Spleen (tissue), 11 donors: ENCODE measurements around the gene WDR17. TPM values are rescaled to one million over a fixed set of nuclear protein-coding genes. Genes with fewer than 3 reads are reported as not detected.
A peak's percentile ranks its signal among the peaks of the same experiment; 100 is the strongest.

Source experiments
- DNase-seq: peaks from one replicate; pipeline ENCODE4 v3.0.0-alpha.2; 2020
- H3K27ac ChIP-seq, 8 donors: fragments of 200-600 bp; sonication (generic) in 7 of 8; 1 replicate in 4 of 8; 2 replicates in 4 of 8; pipeline versions ENCODE4 v1.5.0 to v1.8.0; 2016 to 2021; ENCODE audit warnings: inconsistent platforms in 4 of 8, mild to moderate bottlenecking in 4 of 8, moderate library complexity in 1 of 8
- H3K27me3 ChIP-seq, 7 donors: fragments of 200-600 bp; sonication (generic) in 6 of 7; replicated peaks in 1 of 7; 1 replicate in 4 of 7; 2 replicates in 3 of 7; pipeline versions ENCODE4 v1.5.0 to v1.8.0; 2016 to 2021; ENCODE audit warnings: inconsistent platforms in 3 of 7, mild to moderate bottlenecking in 1 of 7
- H3K36me3 ChIP-seq, 6 donors: fragments of 200-600 bp; sonication (generic) in 5 of 6; 1 replicate in 4 of 6; 2 replicates in 2 of 6; pipeline versions ENCODE4 v1.5.0 to v1.8.0; 2016 to 2021; ENCODE audit warnings: inconsistent platforms in 2 of 6
- H3K4me1 ChIP-seq, 6 donors: fragments of 200-600 bp; sonication (generic) in 5 of 6; 1 replicate in 3 of 6; 2 replicates in 3 of 6; pipeline versions ENCODE4 v1.5.0 to v1.8.0; 2016 to 2021; ENCODE audit warnings: inconsistent platforms in 3 of 6
- H3K4me3 ChIP-seq, 8 donors: fragments of 200-600 bp; sonication (generic) in 7 of 8; 1 replicate in 4 of 8; 2 replicates in 4 of 8; pipeline versions ENCODE4 v1.5.0 to v1.8.0; 2016 to 2021; ENCODE audit warnings: inconsistent platforms in 4 of 8, mild to moderate bottlenecking in 4 of 8, moderate library complexity in 2 of 8
- H3K9me3 ChIP-seq, 8 donors: fragments of 200-600 bp; sonication (generic) in 7 of 8; 1 replicate in 4 of 8; 2 replicates in 4 of 8; pipeline versions ENCODE4 v1.5.0 to v1.8.0; 2016 to 2021; ENCODE audit warnings: inconsistent platforms in 4 of 8
- POLR2A ChIP-seq, 3 donors: fragments of 450-650 bp; IDR thresholded peaks; one replicate each; pipeline ENCODE4 v1.5.1; 2017; ENCODE audit warnings: antibody characterized with exemption in 3 of 3, mild to moderate bottlenecking in 1 of 3
- POLR2AphosphoS5 ChIP-seq, 3 donors: sonication (generic); formaldehyde crosslinking; IDR thresholded peaks; one replicate each; pipeline ENCODE4 v1.5.1; 2017; ENCODE audit warnings: antibody characterized with exemption in 3 of 3
- WGBS, 5 donors: extraction: QIAGEN DNeasy Blood & Tissue Kit in 3 of 5; methylation state at CpG; one replicate each; pipeline versions ENCODE4 v1.1.5 to v1.1.7; 2013 to 2018; 5-methylcytosine and 5-hydroxymethylcytosine counted together
- intact Hi-C: fragments of 100-400 bp; cut with DNase I; formaldehyde crosslinking; loops from one replicate; pipeline ENCODE4 v1.15.0; 2023; ENCODE audit warnings: low total_unique reads
- polyA plus RNA-seq, 3 donors: library from polyadenylated mRNA; stranded (reverse); fragments of 200-250 nt; gene quantifications; one replicate each; pipeline ENCODE4 v1.2.1, GENCODE V29; 2013
- total RNA-seq, 7 donors: library from RNA; depleted of rRNA in 3 of 7; stranded (reverse); fragments of >200 nt in 3 of 7; fragmentation: NEBNext Ultra II Directional in 4 of 7; extraction: Animal tissue kit (Norgen Biotek cat#: 25700) in 4 of 7; gene quantifications; one replicate each; pipeline versions ENCODE4 v1.1.0 to v1.2.1, GENCODE V29; 2016 to 2021
- TF ChIP-seq, protein P1 (sequence below), 11 experiments: fragments of 200-600 bp in 7 of 11; fragments of 450-650 bp in 4 of 11; sonication (generic) in 4 of 11; IDR thresholded peaks in 8 of 11; conservative IDR thresholded peaks in 3 of 11; 1 replicate in 7 of 11; 2 replicates in 4 of 11; pipeline versions ENCODE4 v1.4.0 to v1.8.0; 2016 to 2021; ENCODE audit warnings: antibody characterized with exemption in 11 of 11, inconsistent platforms in 4 of 11, mild to moderate bottlenecking in 1 of 11
- donor health status: healthy with polysubstance abuse.
- donor health status: DM: no; HTN: no; CAD: no; lungs with moderate emphysema.
- donor health status: DM: no; HTN: no; CAD: no.
- donor health status: Bipolar disorder and iron deficiency.
- donor health status: healthy.
- donor health status: DM: no; HTN: no; CAD: no.
- donor health status: DM: yes; HTN: yes; CAD: no.

WDR17 gene
- total and polyA plus RNA-seq, 10 donors: 0.55 to 4.7 (median 2.2) TPM

DNA sequence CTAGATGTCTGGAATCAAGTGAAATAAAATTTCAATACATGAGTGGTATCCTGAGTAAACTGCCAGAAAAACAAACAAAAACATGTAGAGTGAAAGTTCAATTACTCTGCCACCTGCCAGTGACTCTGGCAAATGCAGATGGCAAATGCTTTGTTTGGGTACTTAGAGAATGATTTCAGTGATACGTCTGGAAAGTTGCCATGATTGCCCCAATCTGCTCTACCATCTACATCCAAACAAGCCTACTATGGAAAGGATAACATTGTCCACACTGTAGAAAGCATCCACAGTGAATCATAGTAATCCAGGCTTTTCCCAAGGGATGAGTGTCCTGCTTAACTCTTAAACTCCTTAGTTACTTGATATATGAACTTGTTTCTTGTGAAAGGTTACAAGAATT lies 126.3 kb downstream of the WDR17 start:
- WGBS, 5 donors: 33 to 55% (median 44%) methylated on average over 1 of the region's 1 CpG
- Histone ChIP-seq H3K4me3 (no peak overlapping the region), H3K27me3 (peaks cover 0 to 37% (median 0%) of the 10 kb centered on the region in 7 donors), H3K9me3 (no peaks in the 10 kb centered on the region), H3K4me1 (peaks cover 0 to 13% (median 10%) of the 10 kb centered on the region in 6 donors), H3K36me3 (no peaks in the 10 kb centered on the region), H3K27ac (no peak overlapping the region)
- TF ChIP-seq, protein P1, sequence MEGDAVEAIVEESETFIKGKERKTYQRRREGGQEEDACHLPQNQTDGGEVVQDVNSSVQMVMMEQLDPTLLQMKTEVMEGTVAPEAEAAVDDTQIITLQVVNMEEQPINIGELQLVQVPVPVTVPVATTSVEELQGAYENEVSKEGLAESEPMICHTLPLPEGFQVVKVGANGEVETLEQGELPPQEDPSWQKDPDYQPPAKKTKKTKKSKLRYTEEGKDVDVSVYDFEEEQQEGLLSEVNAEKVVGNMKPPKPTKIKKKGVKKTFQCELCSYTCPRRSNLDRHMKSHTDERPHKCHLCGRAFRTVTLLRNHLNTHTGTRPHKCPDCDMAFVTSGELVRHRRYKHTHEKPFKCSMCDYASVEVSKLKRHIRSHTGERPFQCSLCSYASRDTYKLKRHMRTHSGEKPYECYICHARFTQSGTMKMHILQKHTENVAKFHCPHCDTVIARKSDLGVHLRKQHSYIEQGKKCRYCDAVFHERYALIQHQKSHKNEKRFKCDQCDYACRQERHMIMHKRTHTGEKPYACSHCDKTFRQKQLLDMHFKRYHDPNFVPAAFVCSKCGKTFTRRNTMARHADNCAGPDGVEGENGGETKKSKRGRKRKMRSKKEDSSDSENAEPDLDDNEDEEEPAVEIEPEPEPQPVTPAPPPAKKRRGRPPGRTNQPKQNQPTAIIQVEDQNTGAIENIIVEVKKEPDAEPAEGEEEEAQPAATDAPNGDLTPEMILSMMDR (IDR thresholded peaks at IDR 0.05 in 8 of 11, conservative IDR thresholded peaks at IDR 0.05 in 3 of 11): no peak
- TF ChIP-seq POLR2A (IDR thresholded peaks at IDR 0.05): no peak
- intact Hi-C loops: loop anchor here (10.0 kb wide), 1 partner anchor 123 kb away; the partner anchor contains the start of gene SPCS3
- no peak for DNase-seq

- Histone ChIP-seq H3K9me3 (no peaks in the 10 kb centered on the region), H3K36me3 (no peaks in the 10 kb centered on the region), H3K27ac (no peak overlapping the region), H3K4me1 (peaks cover 0 to 13% (median 10%) of the 10 kb centered on the region in 6 donors), H3K27me3 (peaks cover 0 to 37% (median 0%) of the 10 kb centered on the region in 7 donors), H3K4me3 (no peak overlapping the region)
- TF ChIP-seq POLR2AphosphoS5 (IDR thresholded peaks at IDR 0.05) (no peak), POLR2A (IDR thresholded peaks at IDR 0.05) (no peak)
- TF ChIP-seq, protein P1 (IDR thresholded peaks at IDR 0.05 in 8 of 11, conservative IDR thresholded peaks at IDR 0.05 in 3 of 11): no peak
- DNase-seq: no peak
- WGBS, 5 donors: 42 to 58% (median 49%) methylated on average over 4 of the region's 4 CpGs
- intact Hi-C loops: loop anchor here (10.0 kb wide), 1 partner anchor 122 kb away; the partner anchor contains the start of gene SPCS3
Observed at GRCh38 chr4:176193126-176193525, 127.5 kb downstream of the WDR17 start.

- no peak for TF ChIP-seq POLR2AphosphoS5 (IDR thresholded peaks at IDR 0.05)
- TF ChIP-seq, protein P1 (IDR thresholded peaks at IDR 0.05 in 8 of 11, conservative IDR thresholded peaks at IDR 0.05 in 3 of 11): no peak
- TF ChIP-seq POLR2A (IDR thresholded peaks at IDR 0.05): no peak
- no peak for DNase-seq
- WGBS, 5 donors: 64 to 74% (median 68%) methylated on average over 3 of the region's 3 CpGs
- Histone ChIP-seq H3K4me3 (no peak overlapping the region), H3K27ac (no peak overlapping the region), H3K36me3 (no peaks in the 10 kb centered on the region), H3K4me1 (peaks cover 0 to 13% (median 10%) of the 10 kb centered on the region in 6 donors), H3K9me3 (no peaks in the 10 kb centered on the region), H3K27me3 (peaks cover 0 to 37% (median 0%) of the 10 kb centered on the region in 7 donors)
- intact Hi-C loops: loop anchor here (10.0 kb wide), 1 partner anchor 121 kb away; the partner anchor contains the start of gene SPCS3
Observed at GRCh38 chr4:176193938-176194337, 128.3 kb downstream of the WDR17 start.

GRCh38 chr4:176195184-176195978 lies 129.7 kb downstream of the WDR17 start, which contains the start of gene SPATA4:
SPATA4 (minus strand) TSS chr4:176195585; CDS start chr4:176195562, 23 bp downstream.
- Histone ChIP-seq H3K27me3 (peaks cover 0 to 32% (median 0%) of the 10 kb centered on the region in 7 donors), H3K9me3 (no peaks in the 10 kb centered on the region), H3K36me3 (no peaks in the 10 kb centered on the region), H3K27ac (peak within 1 kb of the TSS; percentile 37 to 81 (median 62)), H3K4me3 (peak within 1 kb of the TSS; percentile 49 to 80 (median 54)), H3K4me1 (peaks cover 0 to 13% (median 10%) of the 10 kb centered on the region in 6 donors)
- 1% methylated on average over 40 to 45 of the region's 45 CpGs for WGBS, 5 donors
- peak; percentile 99 for DNase-seq
- TF ChIP-seq, protein P1 (IDR thresholded peaks at IDR 0.05 in 8 of 11, conservative IDR thresholded peaks at IDR 0.05 in 3 of 11): peak in 1 of 11 experiments; percentile 17
- no peak for TF ChIP-seq POLR2A (IDR thresholded peaks at IDR 0.05)
- peak; percentile 81 to 87 (median 84) for TF ChIP-seq POLR2AphosphoS5 (IDR thresholded peaks at IDR 0.05)
- intact Hi-C loops: loop anchor here (10.0 kb wide), 1 partner anchor 119 kb away; the partner anchor contains the start of gene SPCS3
